Type B pancreatic cell (in vitro differentiated cells): ENCODE results near the gene LRRC47. TPM values are rescaled to one million over a fixed set of nuclear protein-coding genes. Genes with fewer than 3 reads are reported as not detected.

Source experiments
- DNase-seq: peaks from one replicate; pipeline ENCODE4 v3.0.0; 2021; ENCODE audit warnings: mixed read lengths; ENCODE audit not compliant: unreplicated experiment; ENCODE audit errors: extremely low spot score
- H3K27ac Mint-ChIP-seq: 2 replicates; pipeline ENCODE4 v1.8.0; 2021; ENCODE audit warnings: mild to moderate bottlenecking, mixed read lengths
- H3K27me3 Mint-ChIP-seq: 2 replicates; pipeline ENCODE4 v1.8.0; 2021; ENCODE audit warnings: mixed read lengths
- H3K36me3 Mint-ChIP-seq: 2 replicates; pipeline ENCODE4 v1.8.0; 2021; ENCODE audit warnings: mixed read lengths
- H3K4me1 Mint-ChIP-seq: one replicate; pipeline ENCODE4 v1.8.0; 2021; ENCODE audit warnings: mixed read lengths; ENCODE audit not compliant: unreplicated experiment
- H3K4me3 Mint-ChIP-seq: 2 replicates; pipeline ENCODE4 v1.8.0; 2021; ENCODE audit warnings: mild to moderate bottlenecking, mixed read lengths
- H3K9me3 Mint-ChIP-seq: 2 replicates; pipeline ENCODE4 v1.8.0; 2021; ENCODE audit warnings: mixed read lengths
- total RNA-seq: library from RNA; stranded (reverse); gene quantifications from 2 replicates; pipeline ENCODE4 v1.2.1, GENCODE V29; 2021; ENCODE audit warnings: low replicate concordance
- TF ChIP-seq, protein P1 (sequence below): fragments of 200-600 bp; sonication (generic); conservative IDR thresholded peaks from 2 replicates; pipeline ENCODE4 v1.5.0; 2021; ENCODE audit warnings: antibody characterized with exemption, mild to moderate bottlenecking

LRRC47 gene
- total RNA-seq, 1 donor from 2014 or later, result 56.5 TPM

DNA sequence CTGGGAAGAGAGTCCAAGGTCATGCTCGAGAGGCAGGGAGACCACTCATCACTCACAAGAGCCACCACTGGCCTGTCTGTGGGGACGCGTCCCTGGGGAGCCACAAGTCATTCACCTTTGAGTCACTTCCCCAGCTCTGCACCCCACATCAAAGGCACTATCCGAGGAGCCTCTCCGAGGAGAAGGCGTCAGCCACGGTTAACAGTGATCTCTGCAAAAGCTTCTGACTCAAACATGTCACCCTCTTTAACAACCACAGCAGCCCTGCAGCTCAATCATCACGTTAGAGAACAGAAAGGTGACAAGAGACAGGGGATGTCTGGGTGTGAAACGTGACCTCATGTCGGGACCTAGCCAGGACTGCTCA, 9.0 kb downstream of the LRRC47 start:
- DNase-seq, result no peak
- Mint-ChIP-seq H3K4me3 (no peak overlapping the region), H3K9me3 (no peaks in the 10 kb centered on the region), H3K27ac (no peak overlapping the region), H3K27me3 (no peaks in the 10 kb centered on the region), H3K36me3 (peaks cover 8% of the 10 kb centered on the region), H3K4me1 (no peaks in the 10 kb centered on the region)
- TF ChIP-seq, protein P1, sequence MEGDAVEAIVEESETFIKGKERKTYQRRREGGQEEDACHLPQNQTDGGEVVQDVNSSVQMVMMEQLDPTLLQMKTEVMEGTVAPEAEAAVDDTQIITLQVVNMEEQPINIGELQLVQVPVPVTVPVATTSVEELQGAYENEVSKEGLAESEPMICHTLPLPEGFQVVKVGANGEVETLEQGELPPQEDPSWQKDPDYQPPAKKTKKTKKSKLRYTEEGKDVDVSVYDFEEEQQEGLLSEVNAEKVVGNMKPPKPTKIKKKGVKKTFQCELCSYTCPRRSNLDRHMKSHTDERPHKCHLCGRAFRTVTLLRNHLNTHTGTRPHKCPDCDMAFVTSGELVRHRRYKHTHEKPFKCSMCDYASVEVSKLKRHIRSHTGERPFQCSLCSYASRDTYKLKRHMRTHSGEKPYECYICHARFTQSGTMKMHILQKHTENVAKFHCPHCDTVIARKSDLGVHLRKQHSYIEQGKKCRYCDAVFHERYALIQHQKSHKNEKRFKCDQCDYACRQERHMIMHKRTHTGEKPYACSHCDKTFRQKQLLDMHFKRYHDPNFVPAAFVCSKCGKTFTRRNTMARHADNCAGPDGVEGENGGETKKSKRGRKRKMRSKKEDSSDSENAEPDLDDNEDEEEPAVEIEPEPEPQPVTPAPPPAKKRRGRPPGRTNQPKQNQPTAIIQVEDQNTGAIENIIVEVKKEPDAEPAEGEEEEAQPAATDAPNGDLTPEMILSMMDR, result no peak

DNA sequence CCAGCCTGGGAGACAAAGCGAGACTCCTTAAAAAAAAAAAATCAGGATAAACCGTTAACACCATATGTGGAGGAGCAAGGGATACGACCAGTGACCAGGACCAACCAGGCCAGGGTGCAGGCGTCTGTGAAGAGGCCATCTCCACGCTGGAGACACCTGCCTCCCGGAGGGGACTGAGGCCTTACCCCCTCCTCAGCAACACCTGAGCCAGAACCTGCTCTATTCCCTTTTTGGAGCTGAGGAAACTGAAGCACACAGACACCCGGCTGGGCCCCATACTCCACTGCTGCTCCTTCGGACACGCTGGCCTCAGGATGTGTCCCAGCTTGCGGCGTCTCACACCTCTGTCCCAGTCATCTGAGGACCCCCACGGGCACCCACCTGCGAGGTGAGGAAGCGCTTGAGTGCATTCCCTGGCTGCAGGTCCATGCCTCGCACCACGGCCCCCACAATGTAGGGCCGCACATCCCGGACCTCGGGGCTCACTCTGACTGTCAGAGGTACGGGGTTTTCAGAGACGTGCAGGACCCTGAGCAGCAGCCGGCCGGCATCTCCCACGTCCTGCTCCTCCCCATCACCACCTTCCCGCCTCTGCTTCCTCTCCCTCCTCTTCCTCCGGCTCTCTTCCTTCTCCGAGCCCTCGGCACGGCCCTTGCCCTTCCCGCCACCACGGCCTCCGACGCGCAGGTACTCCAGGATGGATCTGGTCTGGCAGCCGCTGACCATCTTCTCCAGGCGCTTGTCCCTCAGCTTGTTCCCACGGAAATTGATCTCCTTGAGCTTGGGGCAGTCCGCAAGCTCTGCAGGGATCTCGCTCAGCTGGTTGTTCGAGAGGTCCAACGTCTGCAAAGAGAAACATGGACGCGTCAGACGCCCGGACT, 9.6 kb downstream of the LRRC47 start:
- no peak overlapping the region for H3K27ac Mint-ChIP-seq

DNA sequence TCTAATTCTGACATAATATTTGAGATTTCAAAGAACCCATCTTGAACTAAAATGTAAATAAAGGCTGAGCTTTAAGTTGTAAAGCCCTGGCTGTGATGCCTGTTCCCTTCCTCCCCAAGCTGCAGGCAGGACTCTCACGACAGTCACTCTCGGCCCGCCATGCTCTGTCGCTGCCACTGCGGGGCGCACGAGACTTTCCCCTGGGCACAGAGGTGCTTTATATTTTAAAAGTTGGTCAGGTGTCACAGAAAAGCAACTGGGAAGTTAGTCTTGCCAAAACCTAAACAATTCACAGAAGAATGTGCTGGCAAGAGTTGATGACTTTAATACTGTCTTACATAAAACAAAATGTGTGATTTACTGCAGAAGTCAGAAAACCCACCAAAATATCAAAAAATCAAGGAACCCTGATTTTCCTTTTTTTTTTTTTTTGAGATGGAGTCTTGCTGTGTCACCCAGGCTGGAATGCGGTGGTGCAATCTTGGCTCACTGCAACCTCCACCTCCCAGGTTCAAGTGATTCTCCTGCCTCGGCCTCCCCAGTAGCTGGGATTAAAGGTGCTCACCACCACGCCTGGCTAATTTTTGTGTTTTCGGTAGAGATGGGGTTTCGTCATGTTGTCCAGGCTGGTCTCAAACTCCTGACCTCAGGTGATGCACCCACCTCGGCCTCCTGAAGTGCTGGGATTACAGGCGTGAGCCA, 10.7 kb downstream of the LRRC47 start:
- Mint-ChIP-seq H3K4me3 (no peak overlapping the region), H3K4me1 (no peaks in the 10 kb centered on the region), H3K27me3 (no peaks in the 10 kb centered on the region), H3K27ac (peak overlapping the region; percentile 66), H3K9me3 (no peaks in the 10 kb centered on the region), H3K36me3 (peaks cover 12% of the 10 kb centered on the region)
- no peak for DNase-seq
- TF ChIP-seq, protein P1, result peak; percentile 53

More for the DNA sequence above, 9.6 kb downstream of the LRRC47 start:
- TF ChIP-seq, protein P1, result no peak
- no peaks in the 10 kb centered on the region for H3K9me3 Mint-ChIP-seq
- no peak overlapping the region for H3K4me3 Mint-ChIP-seq
- H3K4me1 Mint-ChIP-seq, result no peaks in the 10 kb centered on the region
- no peak for DNase-seq
- no peaks in the 10 kb centered on the region for H3K27me3 Mint-ChIP-seq
- H3K36me3 Mint-ChIP-seq, result peaks cover 8% of the 10 kb centered on the region

DNA sequence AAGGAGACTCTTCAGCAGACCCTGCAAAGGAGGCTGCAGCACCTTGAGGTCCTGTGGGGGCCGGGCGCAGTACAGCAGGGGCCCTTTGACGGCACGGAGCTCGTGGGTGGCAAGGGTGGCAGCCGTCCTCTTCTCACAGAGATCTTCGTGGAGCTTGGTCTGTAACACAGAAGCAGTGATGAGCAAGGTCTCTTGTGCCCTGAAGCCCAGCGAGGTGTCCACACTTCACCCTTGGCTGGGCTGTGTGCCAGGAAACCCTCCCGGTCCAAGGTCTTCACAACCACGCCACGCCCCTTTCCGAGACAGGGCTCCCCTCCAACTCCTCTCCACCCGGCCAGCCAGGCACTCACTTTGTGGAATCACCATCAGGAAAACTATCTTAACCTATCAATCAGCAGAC, 11.3 kb downstream of the LRRC47 start:
- peaks cover 17% of the 10 kb centered on the region for H3K36me3 Mint-ChIP-seq
- H3K4me1 Mint-ChIP-seq, result no peaks in the 10 kb centered on the region
- H3K9me3 Mint-ChIP-seq, result no peaks in the 10 kb centered on the region
- H3K27me3 Mint-ChIP-seq, result no peaks in the 10 kb centered on the region
- peak overlapping the region; percentile 66 for H3K27ac Mint-ChIP-seq
- DNase-seq, result no peak
- H3K4me3 Mint-ChIP-seq, result no peak overlapping the region
- TF ChIP-seq, protein P1, result no peak

DNA sequence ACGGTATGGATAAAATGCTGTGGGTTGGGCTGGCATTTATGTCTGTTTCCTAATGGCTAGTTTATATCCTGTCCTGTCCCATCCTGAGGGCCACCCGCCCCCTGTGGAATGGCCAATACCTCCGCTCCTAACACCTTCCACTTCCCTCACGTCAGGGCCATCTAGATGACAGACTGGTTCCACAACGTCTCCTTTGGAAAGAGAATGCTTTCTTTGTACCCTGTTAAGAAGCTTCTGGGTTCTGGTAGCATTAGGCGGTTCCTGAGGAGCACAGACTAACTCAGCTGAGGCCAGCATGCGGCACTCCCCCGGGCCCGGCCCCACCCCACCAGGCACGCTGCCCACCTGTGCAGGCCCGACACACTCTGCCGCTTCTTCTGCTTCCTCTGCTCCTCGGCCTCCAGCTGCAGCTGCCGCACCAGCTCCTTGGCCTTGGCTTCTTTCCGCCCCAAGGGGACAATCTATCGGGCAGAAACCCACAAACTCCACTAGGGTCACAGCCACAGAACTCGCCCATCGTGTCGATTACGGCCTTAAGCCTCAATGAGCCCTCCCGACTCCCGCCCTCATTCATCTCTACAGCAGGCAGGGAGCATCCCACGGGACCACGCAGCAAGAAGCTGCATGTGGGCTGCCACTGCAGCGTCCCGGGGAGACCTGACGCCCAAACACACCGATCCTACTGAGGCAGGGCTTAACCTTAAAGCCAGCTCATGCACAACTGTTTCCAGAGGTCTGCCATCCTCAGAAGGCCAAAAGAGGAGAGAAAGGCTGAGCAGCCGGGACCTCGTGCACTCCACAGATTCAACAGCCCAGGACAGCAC, 12.4 kb downstream of the LRRC47 start:
- Mint-ChIP-seq H3K9me3 (no peaks in the 10 kb centered on the region), H3K27ac (peak overlapping the region; percentile 39), H3K27me3 (no peaks in the 10 kb centered on the region), H3K4me3 (no peak overlapping the region), H3K36me3 (peaks cover 20% of the 10 kb centered on the region), H3K4me1 (no peaks in the 10 kb centered on the region)
- TF ChIP-seq, protein P1, result no peak
- DNase-seq, result no peak
